H1 (cell line): Measurements from ENCODE around the gene ZC3H18. TPM values are rescaled to one million over a fixed set of nuclear protein-coding genes. Genes with fewer than 3 reads are reported as not detected.

ENCODE experiments used
- CHD2 ChIP-seq: IDR thresholded peaks from 2 replicates; pipeline ENCODE4 v1.6.1; 2012; ENCODE audit warnings: low read length, improper control_type of control experiment
- HDAC2 ChIP-seq, 2 experiments: fragments of 300-600 bp in 1 of 2; sonication (generic) in 1 of 2; IDR thresholded peaks; 2 replicates each; pipeline ENCODE4 v1.6.1; 2011 to 2012; ENCODE audit warnings: low read depth in 2 of 2, low read length in 2 of 2, mild to moderate bottlenecking in 2 of 2, moderate library complexity in 2 of 2, borderline replicate concordance in 1 of 2, inconsistent platforms in 1 of 2
- polyA plus RNA-seq, 7 experiments: library from polyadenylated mRNA; depleted of rRNA in 3 of 7; stranded (reverse) in 5 of 7; unstranded in 2 of 7; fragments of >200 nt in 5 of 7; fragments of 200-250 nt in 2 of 7; gene quantifications; 1 replicate in 5 of 7; 2 replicates in 1 of 7; 4 replicates in 1 of 7; pipeline versions ENCODE4 v1.2.1 to v1.2.3, GENCODE V29; 2011 to 2013; ENCODE audit warnings: missing spikeins in 2 of 7, mixed read lengths in 2 of 7
- total RNA-seq: library from RNA; stranded (reverse); fragmentation: NEBNext Ultra II Directional; extraction: Animal tissue kit (Norgen Biotek cat#: 25700); gene quantifications from 2 replicates; pipeline ENCODE4 v1.2.1, GENCODE V29; 2021
- TF ChIP-seq, protein P1 (sequence below), 3 experiments: IDR thresholded peaks; 1 replicate in 2 of 3; 2 replicates in 1 of 3; pipeline versions ENCODE4 v1.5.1 to v1.6.1; 2011; ENCODE audit warnings: low read length in 3 of 3, mild to moderate bottlenecking in 3 of 3, inconsistent platforms in 2 of 3, low read depth in 1 of 3, moderate library complexity in 1 of 3; ENCODE audit not compliant: insufficient read depth in 1 of 3; ENCODE audit errors: control extremely low read depth in 1 of 3

Gene ZC3H18
- total and polyA plus RNA-seq, 2 of the 8 experiments (the other 6 are each of a cell fraction or from before 2014, with no cell fraction given) = 12.1 to 73.2 TPM

DNA sequence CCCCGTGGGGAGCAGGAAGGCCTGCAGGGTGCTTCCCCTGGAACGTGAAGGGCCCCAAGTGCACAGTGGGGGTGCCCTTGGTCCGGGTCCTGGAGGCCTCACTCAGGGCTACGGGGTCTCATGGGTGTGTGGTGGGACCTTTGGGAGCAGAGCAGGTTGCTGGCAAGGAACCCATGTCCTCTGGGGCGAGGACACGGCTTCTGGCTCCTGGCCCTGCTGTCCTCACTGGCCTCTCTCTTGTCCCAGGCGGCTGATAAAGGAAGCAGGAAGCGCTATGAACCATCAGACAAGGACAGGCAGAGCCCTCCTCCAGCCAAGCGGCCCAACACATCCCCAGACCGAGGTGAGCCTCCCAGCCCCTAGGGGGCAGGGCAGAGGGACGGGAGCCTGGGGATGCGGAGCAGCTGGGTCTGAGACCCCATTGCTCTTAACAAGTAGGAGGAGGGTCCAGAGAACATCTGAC is 58.3 kb downstream of the ZC3H18 start (continued):
- TF ChIP-seq, protein P1, sequence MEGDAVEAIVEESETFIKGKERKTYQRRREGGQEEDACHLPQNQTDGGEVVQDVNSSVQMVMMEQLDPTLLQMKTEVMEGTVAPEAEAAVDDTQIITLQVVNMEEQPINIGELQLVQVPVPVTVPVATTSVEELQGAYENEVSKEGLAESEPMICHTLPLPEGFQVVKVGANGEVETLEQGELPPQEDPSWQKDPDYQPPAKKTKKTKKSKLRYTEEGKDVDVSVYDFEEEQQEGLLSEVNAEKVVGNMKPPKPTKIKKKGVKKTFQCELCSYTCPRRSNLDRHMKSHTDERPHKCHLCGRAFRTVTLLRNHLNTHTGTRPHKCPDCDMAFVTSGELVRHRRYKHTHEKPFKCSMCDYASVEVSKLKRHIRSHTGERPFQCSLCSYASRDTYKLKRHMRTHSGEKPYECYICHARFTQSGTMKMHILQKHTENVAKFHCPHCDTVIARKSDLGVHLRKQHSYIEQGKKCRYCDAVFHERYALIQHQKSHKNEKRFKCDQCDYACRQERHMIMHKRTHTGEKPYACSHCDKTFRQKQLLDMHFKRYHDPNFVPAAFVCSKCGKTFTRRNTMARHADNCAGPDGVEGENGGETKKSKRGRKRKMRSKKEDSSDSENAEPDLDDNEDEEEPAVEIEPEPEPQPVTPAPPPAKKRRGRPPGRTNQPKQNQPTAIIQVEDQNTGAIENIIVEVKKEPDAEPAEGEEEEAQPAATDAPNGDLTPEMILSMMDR (IDR thresholded peaks at IDR 0.05; ENCODE audit: control extremely low read depth in 1 of 3, insufficient read depth in 1 of 3, low read depth in 1 of 3, low read length in 3 of 3) = peak; percentile 78 to 93 (median 84)
- TF ChIP-seq HDAC2 (IDR thresholded peaks at IDR 0.05; ENCODE audit: borderline replicate concordance in 1 of 2, low read depth in 2 of 2, low read length in 2 of 2) (no peak), CHD2 (no peak)
